Caco-2 (cell line): Measurements from ENCODE around the gene ARID2. TPM values are rescaled to one million over a fixed set of nuclear protein-coding genes. Genes with fewer than 3 reads are reported as not detected.

Source experiments
- BruUV-seq: library from RNA; stranded (reverse); fragments of 400-500 nt; replicated peaks from 2 replicates; lab custom pipeline; 2021; lab: Mats Ljungman, UMichigan
- CTCF ChIA-PET: fragments of 300-600 bp; sonication (Branson Sonifier 250); formaldehyde crosslinking; loops from one replicate; lab custom pipeline; 2022; ENCODE audit warnings: antibody characterized with exemption; lab: Charles Lee
- POLR2A ChIA-PET: fragments of 300-600 bp; sonication (Branson Sonifier 250); formaldehyde crosslinking; loops from one replicate; lab custom pipeline; 2022; ENCODE audit warnings: antibody characterized with exemption; lab: Charles Lee
- DNase-seq, 2 experiments: peaks; one replicate each; pipeline versions ENCODE4 v3.0.0 to v3.0.0-alpha.2; 2020 to 2022
- H3K27me3 ChIP-seq: replicated peaks from 2 replicates; pipeline ENCODE4 v1.6.0; 2011; ENCODE audit warnings: low read length; ENCODE audit not compliant: control insufficient read depth, insufficient read depth
- H3K36me3 ChIP-seq: 2 replicates; pipeline ENCODE4 v1.5.1; 2011; ENCODE audit warnings: low read length; ENCODE audit not compliant: control insufficient read depth, insufficient read depth
- H3K4me1 ChIP-seq: fragments of 250-450 bp; sonication (Bioruptor Pico); 2 replicates; pipeline ENCODE4 v1.5.1; 2020; ENCODE audit warnings: mild to moderate bottlenecking
- H3K4me3 ChIP-seq: 2 replicates; pipeline ENCODE4 v1.5.1; 2011; ENCODE audit warnings: low read depth, mild to moderate bottlenecking, control low read depth, low read length
- H3K9me3 ChIP-seq: fragments of 250-450 bp; sonication (Bioruptor Pico); 2 replicates; pipeline ENCODE4 v1.5.1; 2020; ENCODE audit warnings: mild to moderate bottlenecking, moderate library complexity
- H3K27ac Mint-ChIP-seq: one replicate; pipeline ENCODE4 v1.8.0; 2022; ENCODE audit warnings: mixed read lengths; ENCODE audit not compliant: unreplicated experiment
- H3K27me3 Mint-ChIP-seq: one replicate; pipeline ENCODE4 v1.8.0; 2022; ENCODE audit warnings: mixed read lengths; ENCODE audit not compliant: insufficient read depth, unreplicated experiment
- H3K36me3 Mint-ChIP-seq: one replicate; pipeline ENCODE4 v1.8.0; 2022; ENCODE audit warnings: mild to moderate bottlenecking, mixed read lengths; ENCODE audit not compliant: insufficient read depth, unreplicated experiment
- H3K4me1 Mint-ChIP-seq: one replicate; pipeline ENCODE4 v1.8.0; 2022; ENCODE audit warnings: low read depth, mixed read lengths; ENCODE audit not compliant: unreplicated experiment
- H3K4me3 Mint-ChIP-seq: one replicate; pipeline ENCODE4 v1.8.0; 2022; ENCODE audit warnings: mild to moderate bottlenecking, moderate library complexity, mixed read lengths; ENCODE audit not compliant: unreplicated experiment
- H3K9me3 Mint-ChIP-seq: one replicate; pipeline ENCODE4 v1.8.0; 2022; ENCODE audit warnings: mixed read lengths; ENCODE audit not compliant: unreplicated experiment
- CTCF ChIP-seq, 2 experiments: fragments of 200-600 bp in 1 of 2; IDR thresholded peaks; 1 replicate in 1 of 2; 2 replicates in 1 of 2; pipeline versions ENCODE4 v1.5.1 to v1.8.0; 2011 to 2022; ENCODE audit warnings: antibody characterized with exemption in 1 of 2, control low read depth in 1 of 2, inconsistent platforms in 1 of 2, low read depth in 1 of 2, low read length in 1 of 2, mild to moderate bottlenecking in 1 of 2, moderate library complexity in 1 of 2; ENCODE audit not compliant: insufficient read depth in 1 of 2, severe bottlenecking in 1 of 2, unreplicated experiment in 1 of 2
- intact Hi-C: fragments of 100-400 bp; cut with micrococcal nuclease; formaldehyde crosslinking; loops from one replicate; pipeline ENCODE4 v1.10.0; 2022; ENCODE audit not compliant: unreplicated experiment
- total RNA-seq: library from RNA; stranded (reverse); gene quantifications from 2 replicates; pipeline ENCODE4 v1.2.3, GENCODE V29; 2022

The ARID2 gene
- total RNA-seq, 1 experiment from 2014 or later, result 53.9 TPM

GRCh38 chr12:45834809-45835208, 105.3 kb downstream of the ARID2 start:
- Histone ChIP-seq H3K27me3 (no peaks in the 10 kb centered on the region), H3K36me3 (0 out of 2 replicates have a peak, but pooled peaks cover 2% of the 10 kb centered on the region), H3K4me1 (no peaks in the 10 kb centered on the region; the same call in 1 of the 2 replicates), H3K4me3 (no peak overlapping the region), H3K9me3 (no peaks in the 10 kb centered on the region)
- intact Hi-C loops, result no loop called here
- Mint-ChIP-seq H3K4me1 (peaks cover 10% of the 10 kb centered on the region), H3K27ac (no peak overlapping the region), H3K36me3 (peaks cover 36% of the 10 kb centered on the region), H3K4me3 (no peak overlapping the region), H3K27me3 (no peaks in the 10 kb centered on the region), H3K9me3 (peaks cover 22% of the 10 kb centered on the region)
- CTCF ChIA-PET, result no interaction called here
- DNase-seq, result no peak
- no peak for TF ChIP-seq CTCF (IDR thresholded peaks at IDR 0.05; ENCODE audit: insufficient read depth in 1 of 2, low read depth in 1 of 2, low read length in 1 of 2, severe bottlenecking in 1 of 2, unreplicated experiment in 1 of 2)
- POLR2A ChIA-PET, result no interaction called here
- BruUV-seq, result no TSS peak

- POLR2A ChIA-PET, result no interaction called here
- H3K36me3 ChIP-seq, result peaks cover 2% of the 10 kb centered on the region; the same call in 1 of the 2 replicates
- H3K9me3 ChIP-seq, result no peaks in the 10 kb centered on the region
- Mint-ChIP-seq H3K36me3 (peaks cover 33% of the 10 kb centered on the region), H3K27me3 (no peaks in the 10 kb centered on the region), H3K4me3 (no peak overlapping the region), H3K4me1 (no peaks in the 10 kb centered on the region), H3K9me3 (peaks cover 5% of the 10 kb centered on the region), H3K27ac (no peak overlapping the region)
- H3K4me3 ChIP-seq, result no peak overlapping the region
- CTCF ChIA-PET, result interaction anchor here (0.6 kb wide), 1 partner anchor 255 kb away, joined by 3 read pairs; no protein-coding TSS in a partner anchor
- intact Hi-C loops, result no loop called here
- no peak for TF ChIP-seq CTCF (IDR thresholded peaks at IDR 0.05; ENCODE audit: insufficient read depth in 1 of 2, low read depth in 1 of 2, low read length in 1 of 2, severe bottlenecking in 1 of 2, unreplicated experiment in 1 of 2)
- no peak for DNase-seq
- no peaks in the 10 kb centered on the region for H3K4me1 ChIP-seq
- no TSS peak for BruUV-seq
- no peaks in the 10 kb centered on the region for H3K27me3 ChIP-seq
Measured at GRCh38 chr12:45839917-45840316, 110.4 kb downstream of the ARID2 start.

GRCh38 chr12:45849289-45849688, 119.8 kb downstream of the ARID2 start:
- H3K27ac Mint-ChIP-seq, result no peak overlapping the region
- no TSS peak for BruUV-seq
- no peaks in the 10 kb centered on the region for H3K9me3 Mint-ChIP-seq
- no peak for TF ChIP-seq CTCF (IDR thresholded peaks at IDR 0.05; ENCODE audit: insufficient read depth in 1 of 2, low read depth in 1 of 2, low read length in 1 of 2, severe bottlenecking in 1 of 2, unreplicated experiment in 1 of 2)
- intact Hi-C loops, result no loop called here
- POLR2A ChIA-PET, result no interaction called here
- CTCF ChIA-PET, result no interaction called here
- H3K4me1 ChIP-seq, result no peaks in the 10 kb centered on the region
- H3K27me3 ChIP-seq, result no peaks in the 10 kb centered on the region
- H3K4me1 Mint-ChIP-seq, result no peaks in the 10 kb centered on the region
- no peak overlapping the region for H3K4me3 ChIP-seq
- H3K27me3 Mint-ChIP-seq, result no peaks in the 10 kb centered on the region
- no peak overlapping the region for H3K4me3 Mint-ChIP-seq
- peaks cover 48% of the 10 kb centered on the region for H3K36me3 Mint-ChIP-seq
- H3K36me3 ChIP-seq, result peaks cover 7% of the 10 kb centered on the region
- DNase-seq, result no peak
- H3K9me3 ChIP-seq, result no peaks in the 10 kb centered on the region
